Body of pancreas (tissue), 4 donors: ENCODE results near the gene SLC11A1. TPM values are rescaled to one million over a fixed set of nuclear protein-coding genes. Genes with fewer than 3 reads are reported as not detected.
A peak's percentile ranks its signal among the peaks of the same experiment; 100 is the strongest.

Source experiments
- ATAC-seq: fragments of 150-250 bp; one replicate; pipeline ENCODE4 v1.9.1; 2016
- DNase-seq, 4 donors: peaks; one replicate each; pipeline ENCODE4 v3.0.0-alpha.2; 2019
- H3K27ac ChIP-seq, 4 donors: fragments of 200-600 bp; sonication (generic); 1 replicate in 3 of 4; 2 replicates in 1 of 4; pipeline versions ENCODE4 v1.5.1 to v1.6.1; 2016 to 2019; ENCODE audit warnings: mild to moderate bottlenecking in 1 of 4, mixed read lengths in 1 of 4, moderate library complexity in 1 of 4
- H3K27me3 ChIP-seq, 2 donors: fragments of 200-600 bp; sonication (generic); one replicate each; pipeline ENCODE4 v1.6.0; 2016; ENCODE audit warnings: mild to moderate bottlenecking in 1 of 2
- H3K36me3 ChIP-seq, 2 donors: fragments of 200-600 bp; sonication (generic); replicated peaks in 1 of 2; 2 replicates each; pipeline ENCODE4 v1.5.1; 2016; ENCODE audit warnings: low read depth in 2 of 2; ENCODE audit not compliant: insufficient read depth in 1 of 2
- H3K4me1 ChIP-seq: fragments of 200-600 bp; sonication (generic); one replicate; pipeline ENCODE4 v1.6.0; 2016
- H3K4me3 ChIP-seq, 2 donors: fragments of 200-600 bp; sonication (generic); 1 replicate in 1 of 2; 2 replicates in 1 of 2; pipeline ENCODE4 v1.5.1; 2016 to 2019
- H3K9me3 ChIP-seq, 3 donors: fragments of 200-600 bp; sonication (generic); 1 replicate in 2 of 3; 2 replicates in 1 of 3; pipeline ENCODE4 v1.5.1; 2016
- CTCF ChIP-seq, 7 experiments: fragments of 450-650 bp in 4 of 7; fragments of 200-600 bp in 3 of 7; sonication (generic) in 3 of 7; IDR thresholded peaks; one replicate each; pipeline ENCODE4 v1.5.1; 2016 to 2019; ENCODE audit warnings: antibody characterized with exemption in 7 of 7
- POLR2A ChIP-seq, 3 donors: fragments of 450-650 bp; IDR thresholded peaks; one replicate each; pipeline ENCODE4 v1.6.1; 2016; ENCODE audit warnings: antibody characterized with exemption in 3 of 3, mild to moderate bottlenecking in 2 of 3
- WGBS, 2 donors: methylation state at CpG; one replicate each; pipeline ENCODE4 v1.1.5; 2017; 5-methylcytosine and 5-hydroxymethylcytosine counted together
- intact Hi-C: fragments of 100-400 bp; cut with DNase I; formaldehyde crosslinking; loops from one replicate; pipeline ENCODE4 v1.15.1; 2023
- total RNA-seq, 2 donors: library from RNA; depleted of rRNA; stranded (reverse); fragments of >200 nt; gene quantifications; one replicate each; pipeline ENCODE4 v1.1.0, GENCODE V29; 2016

The SLC11A1 gene
- total RNA-seq, 2 donors from 2014 or later, result 3.0 to 7.3 TPM

- 0% methylated on average over 3 to 56 of the region's 78 CpGs for WGBS, 2 donors
- Histone ChIP-seq H3K4me3 (peak within 1 kb of the TSS; percentile 90 to 98), H3K36me3 (peaks cover 7 to 13% of the 10 kb centered on the region in 2 donors), H3K9me3 (no peaks in the 10 kb centered on the region), H3K4me1 (peaks cover 58% of the 10 kb centered on the region), H3K27me3 (no peaks in the 10 kb centered on the region), H3K27ac (peak within 1 kb of the TSS; percentile 95 to 100 (median 98))
- peak in 2 of 7 experiments; percentile 18 to 45 for TF ChIP-seq CTCF (IDR thresholded peaks at IDR 0.05)
- TF ChIP-seq POLR2A (IDR thresholded peaks at IDR 0.05), result peak; percentile 58 to 67 (median 63)
- intact Hi-C loops, result no loop called here
- peak; percentile 70 for ATAC-seq
- DNase-seq, result peak; percentile 97 to 99 (median 98)
These were observed 17.5 kb downstream of the SLC11A1 start, which contains the start of gene CTDSP1 for GRCh38 chr2:218399391-218400166. TSS of gene CTDSP1 (plus strand) at chr2:218399868. CDS start at chr2:218400091, 223 bp downstream.

- Histone ChIP-seq H3K27me3 (no peaks in the 10 kb centered on the region), H3K4me1 (peaks cover 65% of the 10 kb centered on the region), H3K36me3 (peaks cover 7 to 14% of the 10 kb centered on the region in 2 donors), H3K9me3 (no peaks in the 10 kb centered on the region), H3K27ac (peak overlapping the region; percentile 95 to 100 (median 98)), H3K4me3 (peak overlapping the region; percentile 90 to 98)
- no peak for TF ChIP-seq CTCF (IDR thresholded peaks at IDR 0.05)
- TF ChIP-seq POLR2A (IDR thresholded peaks at IDR 0.05), result peak in 2 of 3 donors; percentile 45 to 49
- WGBS, 2 donors, result 0 to 1% methylated on average over 15 to 60 of the region's 63 CpGs
- peak; percentile 40 to 56 (median 50) for DNase-seq
- intact Hi-C loops, result no loop called here
- no peak for ATAC-seq
These were observed 18.3 kb downstream of the SLC11A1 start for GRCh38 chr2:218400167-218400929.

- no peak for ATAC-seq
- Histone ChIP-seq H3K27me3 (no peaks in the 10 kb centered on the region), H3K36me3 (peaks cover 7 to 14% of the 10 kb centered on the region in 2 donors), H3K4me3 (peak overlapping the region; percentile 90 to 98), H3K9me3 (no peaks in the 10 kb centered on the region), H3K4me1 (peaks cover 68% of the 10 kb centered on the region), H3K27ac (peak overlapping the region; percentile 95 to 100 (median 98))
- 19 to 24% methylated on average over 8 to 22 of the region's 24 CpGs for WGBS, 2 donors
- TF ChIP-seq CTCF (IDR thresholded peaks at IDR 0.05), result no peak
- no peak for TF ChIP-seq POLR2A (IDR thresholded peaks at IDR 0.05)
- DNase-seq, result peak; percentile 39 to 54 (median 48)
- intact Hi-C loops, result no loop called here
These were observed 19.1 kb downstream of the SLC11A1 start for GRCh38 chr2:218400930-218401881.

GRCh38 chr2:218401890-218402289, 19.8 kb downstream of the SLC11A1 start:
- DNase-seq, result peak in 1 of 4 donors; percentile 24
- intact Hi-C loops, result no loop called here

More at GRCh38 chr2:218401890-218402289, 19.8 kb downstream of the SLC11A1 start:
- H3K27ac ChIP-seq, result peak overlapping the region in 3 of 4 donors; percentile 95 to 100 (median 99)
- H3K27me3 ChIP-seq, result no peaks in the 10 kb centered on the region
- H3K4me3 ChIP-seq, result no peak overlapping the region
- no peaks in the 10 kb centered on the region for H3K9me3 ChIP-seq
- peaks cover 7 to 14% of the 10 kb centered on the region in 2 donors for H3K36me3 ChIP-seq
- no peak for TF ChIP-seq CTCF (IDR thresholded peaks at IDR 0.05)
- no peak for TF ChIP-seq POLR2A (IDR thresholded peaks at IDR 0.05)
- peaks cover 66% of the 10 kb centered on the region for H3K4me1 ChIP-seq
- ATAC-seq, result no peak
- 64% methylated on average over 9 of the region's 9 CpGs; no CpG with 5 or more reads in 1 of the 2 donors for WGBS, 2 donors
